ENCODE measurements around the gene MAN1A1. TPM values are rescaled to one million over a fixed set of nuclear protein-coding genes. Genes with fewer than 3 reads are reported as not detected.

MAN1A1 gene
- total and polyA plus RNA-seq, 2 experiments from 2014 or later, result 2.0 to 8.7 TPM

DNA sequence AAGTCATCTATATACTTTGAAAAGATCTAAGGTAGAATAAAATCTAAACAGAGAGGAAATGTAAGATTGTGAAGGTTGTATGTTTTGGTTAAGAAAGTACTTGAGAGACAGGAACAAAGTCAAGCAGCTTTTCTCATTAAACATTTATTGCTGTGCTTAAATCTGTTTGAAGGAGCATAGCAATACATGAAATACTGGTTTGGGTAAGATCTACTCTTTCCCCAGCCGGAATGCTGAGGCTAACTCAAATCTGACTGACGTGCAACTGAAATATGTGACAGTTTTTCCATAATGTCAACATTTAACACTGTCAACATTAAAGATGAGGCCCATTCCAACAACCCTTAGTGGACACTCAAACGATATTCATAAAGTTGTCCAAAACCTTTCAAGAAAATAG, 59.9 kb downstream of the MAN1A1 start:
- no peaks in the 10 kb centered on the region for H3K36me3 ChIP-seq (ENCODE audit: insufficient read depth)
- H3K27ac ChIP-seq (ENCODE audit: low read depth), result no peak overlapping the region
- ATAC-seq, result no peak
- Mint-ChIP-seq H3K4me3 (no peak overlapping the region), H3K36me3 (ENCODE audit: low read depth) (no peaks in the 10 kb centered on the region), H3K27ac (no peak overlapping the region), H3K4me1 (no peaks in the 10 kb centered on the region), H3K9me3 (no peaks in the 10 kb centered on the region), H3K27me3 (ENCODE audit: insufficient read depth, low read depth, poor library complexity) (no peaks in the 10 kb centered on the region)
- no peaks in the 10 kb centered on the region for H4K20me1 ChIP-seq (replicated peaks; ENCODE audit: insufficient read depth)
- TF ChIP-seq, protein P1, sequence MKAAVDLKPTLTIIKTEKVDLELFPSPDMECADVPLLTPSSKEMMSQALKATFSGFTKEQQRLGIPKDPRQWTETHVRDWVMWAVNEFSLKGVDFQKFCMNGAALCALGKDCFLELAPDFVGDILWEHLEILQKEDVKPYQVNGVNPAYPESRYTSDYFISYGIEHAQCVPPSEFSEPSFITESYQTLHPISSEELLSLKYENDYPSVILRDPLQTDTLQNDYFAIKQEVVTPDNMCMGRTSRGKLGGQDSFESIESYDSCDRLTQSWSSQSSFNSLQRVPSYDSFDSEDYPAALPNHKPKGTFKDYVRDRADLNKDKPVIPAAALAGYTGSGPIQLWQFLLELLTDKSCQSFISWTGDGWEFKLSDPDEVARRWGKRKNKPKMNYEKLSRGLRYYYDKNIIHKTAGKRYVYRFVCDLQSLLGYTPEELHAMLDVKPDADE (IDR thresholded peaks at IDR 0.05), result no peak
- TF ChIP-seq POLR2AphosphoS5 (IDR thresholded peaks at IDR 0.05; ENCODE audit: low read depth), result no peak
- no peak for TF ChIP-seq ZNF114 (CRISPR knock-in tag; IDR thresholded peaks at IDR 0.05)
- TF ChIP-seq JUNB (IDR thresholded peaks at IDR 0.05; ENCODE audit: unreplicated experiment), result no peak
- TF ChIP-seq ZNF331 (CRISPR knock-in tag; IDR thresholded peaks at IDR 0.05; ENCODE audit: low read depth), result no peak
- TF ChIP-seq NANOG (IDR thresholded peaks at IDR 0.05; ENCODE audit: borderline replicate concordance), result no peak
- TF ChIP-seq, protein P2, sequence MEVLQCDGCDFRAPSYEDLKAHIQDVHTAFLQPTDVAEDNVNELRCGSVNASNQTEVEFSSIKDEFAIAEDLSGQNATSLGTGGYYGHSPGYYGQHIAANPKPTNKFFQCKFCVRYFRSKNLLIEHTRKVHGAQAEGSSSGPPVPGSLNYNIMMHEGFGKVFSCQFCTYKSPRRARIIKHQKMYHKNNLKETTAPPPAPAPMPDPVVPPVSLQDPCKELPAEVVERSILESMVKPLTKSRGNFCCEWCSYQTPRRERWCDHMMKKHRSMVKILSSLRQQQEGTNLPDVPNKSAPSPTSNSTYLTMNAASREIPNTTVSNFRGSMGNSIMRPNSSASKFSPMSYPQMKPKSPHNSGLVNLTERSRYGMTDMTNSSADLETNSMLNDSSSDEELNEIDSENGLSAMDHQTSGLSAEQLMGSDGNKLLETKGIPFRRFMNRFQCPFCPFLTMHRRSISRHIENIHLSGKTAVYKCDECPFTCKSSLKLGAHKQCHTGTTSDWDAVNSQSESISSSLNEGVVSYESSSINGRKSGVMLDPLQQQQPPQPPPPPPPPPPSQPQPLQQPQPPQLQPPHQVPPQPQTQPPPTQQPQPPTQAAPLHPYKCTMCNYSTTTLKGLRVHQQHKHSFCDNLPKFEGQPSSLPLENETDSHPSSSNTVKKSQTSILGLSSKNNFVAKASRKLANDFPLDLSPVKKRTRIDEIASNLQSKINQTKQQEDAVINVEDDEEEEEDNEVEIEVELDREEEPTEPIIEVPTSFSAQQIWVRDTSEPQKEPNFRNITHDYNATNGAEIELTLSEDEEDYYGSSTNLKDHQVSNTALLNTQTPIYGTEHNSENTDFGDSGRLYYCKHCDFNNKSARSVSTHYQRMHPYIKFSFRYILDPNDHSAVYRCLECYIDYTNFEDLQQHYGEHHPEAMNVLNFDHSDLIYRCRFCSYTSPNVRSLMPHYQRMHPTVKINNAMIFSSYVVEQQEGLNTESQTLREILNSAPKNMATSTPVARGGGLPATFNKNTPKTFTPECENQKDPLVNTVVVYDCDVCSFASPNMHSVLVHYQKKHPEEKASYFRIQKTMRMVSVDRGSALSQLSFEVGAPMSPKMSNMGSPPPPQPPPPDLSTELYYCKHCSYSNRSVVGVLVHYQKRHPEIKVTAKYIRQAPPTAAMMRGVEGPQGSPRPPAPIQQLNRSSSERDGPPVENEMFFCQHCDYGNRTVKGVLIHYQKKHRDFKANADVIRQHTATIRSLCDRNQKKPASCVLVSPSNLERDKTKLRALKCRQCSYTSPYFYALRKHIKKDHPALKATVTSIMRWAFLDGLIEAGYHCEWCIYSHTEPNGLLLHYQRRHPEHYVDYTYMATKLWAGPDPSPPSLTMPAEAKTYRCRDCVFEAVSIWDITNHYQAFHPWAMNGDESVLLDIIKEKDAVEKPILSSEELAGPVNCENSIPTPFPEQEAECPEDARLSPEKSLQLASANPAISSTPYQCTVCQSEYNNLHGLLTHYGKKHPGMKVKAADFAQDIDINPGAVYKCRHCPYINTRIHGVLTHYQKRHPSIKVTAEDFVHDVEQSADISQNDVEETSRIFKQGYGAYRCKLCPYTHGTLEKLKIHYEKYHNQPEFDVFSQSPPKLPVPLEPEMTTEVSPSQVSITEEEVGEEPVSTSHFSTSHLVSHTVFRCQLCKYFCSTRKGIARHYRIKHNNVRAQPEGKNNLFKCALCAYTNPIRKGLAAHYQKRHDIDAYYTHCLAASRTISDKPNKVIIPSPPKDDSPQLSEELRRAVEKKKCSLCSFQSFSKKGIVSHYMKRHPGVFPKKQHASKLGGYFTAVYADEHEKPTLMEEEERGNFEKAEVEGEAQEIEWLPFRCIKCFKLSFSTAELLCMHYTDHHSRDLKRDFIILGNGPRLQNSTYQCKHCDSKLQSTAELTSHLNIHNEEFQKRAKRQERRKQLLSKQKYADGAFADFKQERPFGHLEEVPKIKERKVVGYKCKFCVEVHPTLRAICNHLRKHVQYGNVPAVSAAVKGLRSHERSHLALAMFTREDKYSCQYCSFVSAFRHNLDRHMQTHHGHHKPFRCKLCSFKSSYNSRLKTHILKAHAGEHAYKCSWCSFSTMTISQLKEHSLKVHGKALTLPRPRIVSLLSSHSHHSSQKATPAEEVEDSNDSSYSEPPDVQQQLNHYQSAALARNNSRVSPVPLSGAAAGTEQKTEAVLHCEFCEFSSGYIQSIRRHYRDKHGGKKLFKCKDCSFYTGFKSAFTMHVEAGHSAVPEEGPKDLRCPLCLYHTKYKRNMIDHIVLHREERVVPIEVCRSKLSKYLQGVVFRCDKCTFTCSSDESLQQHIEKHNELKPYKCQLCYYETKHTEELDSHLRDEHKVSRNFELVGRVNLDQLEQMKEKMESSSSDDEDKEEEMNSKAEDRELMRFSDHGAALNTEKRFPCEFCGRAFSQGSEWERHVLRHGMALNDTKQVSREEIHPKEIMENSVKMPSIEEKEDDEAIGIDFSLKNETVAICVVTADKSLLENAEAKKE (CRISPR knock-in tag; IDR thresholded peaks at IDR 0.05), result no peak
- TF ChIP-seq EZH2 (IDR thresholded peaks at IDR 0.05; ENCODE audit: low read depth, unreplicated experiment), result no peak
- no peak for TF ChIP-seq CREB1 (CRISPR knock-in tag; IDR thresholded peaks at IDR 0.05; ENCODE audit: low read depth)
- no peak for TF ChIP-seq EZH2phosphoT487 (IDR thresholded peaks at IDR 0.05; ENCODE audit: unreplicated experiment)
- H3K9me2 ChIP-seq (ENCODE audit: insufficient read depth), result no peaks in the 10 kb centered on the region
- H3K4me1 ChIP-seq (ENCODE audit: insufficient read depth), result no peaks in the 10 kb centered on the region
- no peak overlapping the region for H3K4me2 ChIP-seq
- no peak for DNase-seq (ENCODE audit: low spot score)
- H3F3A ChIP-seq (replicated peaks; ENCODE audit: low read depth), result no peaks in the 10 kb centered on the region
- no peak overlapping the region for H3K4me3 ChIP-seq
- no peaks in the 10 kb centered on the region for H3K79me2 ChIP-seq (replicated peaks; ENCODE audit: insufficient read depth)
- H2AFZ ChIP-seq, result no peak overlapping the region
- H3K27me3 ChIP-seq (ENCODE audit: insufficient read depth), result no peaks in the 10 kb centered on the region
